HepG2 (cell line): Measurements from ENCODE around the gene MAGIX. TPM values are rescaled to one million over a fixed set of nuclear protein-coding genes. Genes with fewer than 3 reads are reported as not detected.

Experiments used
- ATF7 ChIP-seq, 2 experiments: fragments of 450-650 bp in 1 of 2; sonication (generic) in 1 of 2; formaldehyde crosslinking in 1 of 2; IDR thresholded peaks; 2 replicates each; pipeline versions ENCODE4 v1.4.0 to v1.6.1; 2016 to 2020; ENCODE audit warnings: antibody characterized with exemption in 1 of 2, mild to moderate bottlenecking in 1 of 2, missing genetic modification reagents in 1 of 2
- BATF2 ChIP-seq: sonication (generic); formaldehyde crosslinking; IDR thresholded peaks from 2 replicates; pipeline ENCODE4 v1.8.0; 2022; ENCODE audit warnings: mild to moderate bottlenecking, missing genetic modification reagents, moderate library complexity
- CC2D1A ChIP-seq: sonication (generic); formaldehyde crosslinking; IDR thresholded peaks from 2 replicates; pipeline ENCODE4 v1.8.1; 2023; ENCODE audit warnings: mild to moderate bottlenecking, missing genetic modification reagents
- FOXO1 ChIP-seq: sonication (generic); formaldehyde crosslinking; IDR thresholded peaks from 2 replicates; pipeline ENCODE4 v1.4.0; 2020; ENCODE audit warnings: missing genetic modification reagents
- LRRFIP1 ChIP-seq: sonication (generic); formaldehyde crosslinking; conservative IDR thresholded peaks from 2 replicates; pipeline ENCODE4 v1.4.0; 2020; ENCODE audit warnings: missing genetic modification reagents
- NCOA2 ChIP-seq: sonication (generic); formaldehyde crosslinking; IDR thresholded peaks from 2 replicates; pipeline ENCODE4 v1.8.0; 2022; ENCODE audit warnings: inconsistent platforms
- NR2F1 ChIP-seq, 2 experiments: fragments of 450-650 bp in 1 of 2; formaldehyde crosslinking in 1 of 2; IDR thresholded peaks; 2 replicates each; pipeline versions ENCODE4 v1.5.0 to v1.6.1; 2016 to 2020; ENCODE audit warnings: mild to moderate bottlenecking in 1 of 2, missing compliant biosample characterization in 1 of 2, missing genetic modification reagents in 1 of 2, moderate library complexity in 1 of 2
- RAD51 ChIP-seq: fragments of 450-650 bp; IDR thresholded peaks from 2 replicates; pipeline ENCODE4 v1.6.1; 2016; ENCODE audit warnings: borderline replicate concordance
- TARDBP ChIP-seq: sonication (generic); formaldehyde crosslinking; IDR thresholded peaks from 2 replicates; pipeline ENCODE4 v1.8.0; 2022; ENCODE audit warnings: mild to moderate bottlenecking, missing genetic modification reagents
- ZNF44 ChIP-seq: sonication (generic); formaldehyde crosslinking; IDR thresholded peaks from 2 replicates; pipeline ENCODE4 v1.5.1; 2020; ENCODE audit warnings: mild to moderate bottlenecking, missing genetic modification reagents
- ZNF703 ChIP-seq: sonication (generic); formaldehyde crosslinking; IDR thresholded peaks from 2 replicates; pipeline ENCODE4 v1.5.1; 2020; ENCODE audit warnings: missing genetic modification reagents, mild to moderate bottlenecking, moderate library complexity, borderline replicate concordance
- polyA plus RNA-seq, 8 experiments: library from polyadenylated mRNA; depleted of rRNA in 3 of 8; stranded (reverse) in 7 of 8; unstranded in 1 of 8; fragments of >200 nt; fragmentation: Illumina TruSeq in 4 of 8; extraction: Trizol in 4 of 8; gene quantifications; 2 replicates each; pipeline versions ENCODE4 v1.2.1 to v1.2.3, GENCODE V29; 2011 to 2016; ENCODE audit warnings: low read depth in 4 of 8, missing spikeins in 1 of 8, mixed read lengths in 1 of 8; ENCODE audit not compliant: insufficient read depth in 1 of 8
- total RNA-seq, 5 experiments: library from RNA; depleted of rRNA; stranded (reverse); fragments of >200 nt; fragmentation: Illumina TruSeq; extraction: Trizol; gene quantifications; 2 replicates each; pipeline ENCODE4 v1.2.3, GENCODE V29; 2016; ENCODE audit warnings: low read depth in 1 of 5
- TF ChIP-seq, protein P1 (sequence below): sonication (generic); formaldehyde crosslinking; IDR thresholded peaks from 2 replicates; pipeline ENCODE4 v1.4.0; 2020; ENCODE audit warnings: missing genetic modification reagents
- TF ChIP-seq, protein P2 (sequence below): sonication (generic); formaldehyde crosslinking; IDR thresholded peaks from 2 replicates; pipeline ENCODE4 v1.4.0; 2020; ENCODE audit warnings: mild to moderate bottlenecking, missing genetic modification reagents
- TF ChIP-seq, protein P3 (sequence below): sonication (generic); formaldehyde crosslinking; IDR thresholded peaks from 2 replicates; pipeline ENCODE4 v1.4.0; 2020; ENCODE audit warnings: missing genetic modification reagents

MAGIX gene
- total and polyA plus RNA-seq, 2 of the 13 experiments (the other 11 are each of a cell fraction or from before 2014, with no cell fraction given), result 0.63 to 1.2 TPM

DNA sequence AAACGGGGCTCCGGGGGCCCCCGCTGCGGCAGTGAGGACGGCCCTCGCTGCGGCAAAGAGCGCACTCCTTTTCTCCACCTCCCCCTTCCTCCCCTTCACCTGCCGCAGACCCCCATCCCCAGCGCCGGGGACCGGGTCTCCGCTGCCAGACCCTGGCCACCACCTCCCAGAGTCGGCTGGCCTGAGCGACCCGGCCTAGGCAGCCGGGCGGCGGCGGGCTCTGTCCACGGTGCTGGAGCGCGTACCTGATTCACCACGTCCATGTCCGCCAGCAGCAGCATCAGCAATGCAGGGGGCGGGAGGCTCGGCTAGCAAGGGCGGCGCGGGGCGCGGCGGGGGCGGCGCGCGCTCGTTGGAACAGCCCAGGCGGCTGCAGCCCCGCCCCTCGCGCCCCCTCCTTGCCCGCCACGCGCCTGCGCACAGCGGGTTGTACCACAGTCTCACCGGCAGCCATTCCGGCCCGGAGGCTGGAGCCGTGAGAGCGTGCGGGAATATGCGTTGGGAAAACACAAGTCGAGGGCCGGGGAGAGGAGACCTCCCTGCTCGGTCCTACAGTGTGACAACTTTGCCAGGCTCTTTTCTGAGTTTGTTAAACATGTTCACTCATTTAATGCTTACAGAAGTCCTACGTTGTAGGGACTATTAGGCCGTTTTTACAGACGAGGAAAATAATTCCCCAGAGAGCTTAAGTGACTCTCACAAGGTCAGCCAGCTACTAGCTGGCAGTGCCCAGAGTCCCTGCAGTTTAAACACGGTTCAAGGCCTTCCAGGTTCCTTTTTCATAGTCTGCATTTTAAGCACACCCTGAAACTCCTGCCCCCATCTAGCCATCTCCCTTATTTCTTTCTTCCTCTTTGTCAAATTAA lies 37.6 kb downstream of the MAGIX start, which contains the start of gene SYP (continued):
- TF ChIP-seq, protein P1, sequence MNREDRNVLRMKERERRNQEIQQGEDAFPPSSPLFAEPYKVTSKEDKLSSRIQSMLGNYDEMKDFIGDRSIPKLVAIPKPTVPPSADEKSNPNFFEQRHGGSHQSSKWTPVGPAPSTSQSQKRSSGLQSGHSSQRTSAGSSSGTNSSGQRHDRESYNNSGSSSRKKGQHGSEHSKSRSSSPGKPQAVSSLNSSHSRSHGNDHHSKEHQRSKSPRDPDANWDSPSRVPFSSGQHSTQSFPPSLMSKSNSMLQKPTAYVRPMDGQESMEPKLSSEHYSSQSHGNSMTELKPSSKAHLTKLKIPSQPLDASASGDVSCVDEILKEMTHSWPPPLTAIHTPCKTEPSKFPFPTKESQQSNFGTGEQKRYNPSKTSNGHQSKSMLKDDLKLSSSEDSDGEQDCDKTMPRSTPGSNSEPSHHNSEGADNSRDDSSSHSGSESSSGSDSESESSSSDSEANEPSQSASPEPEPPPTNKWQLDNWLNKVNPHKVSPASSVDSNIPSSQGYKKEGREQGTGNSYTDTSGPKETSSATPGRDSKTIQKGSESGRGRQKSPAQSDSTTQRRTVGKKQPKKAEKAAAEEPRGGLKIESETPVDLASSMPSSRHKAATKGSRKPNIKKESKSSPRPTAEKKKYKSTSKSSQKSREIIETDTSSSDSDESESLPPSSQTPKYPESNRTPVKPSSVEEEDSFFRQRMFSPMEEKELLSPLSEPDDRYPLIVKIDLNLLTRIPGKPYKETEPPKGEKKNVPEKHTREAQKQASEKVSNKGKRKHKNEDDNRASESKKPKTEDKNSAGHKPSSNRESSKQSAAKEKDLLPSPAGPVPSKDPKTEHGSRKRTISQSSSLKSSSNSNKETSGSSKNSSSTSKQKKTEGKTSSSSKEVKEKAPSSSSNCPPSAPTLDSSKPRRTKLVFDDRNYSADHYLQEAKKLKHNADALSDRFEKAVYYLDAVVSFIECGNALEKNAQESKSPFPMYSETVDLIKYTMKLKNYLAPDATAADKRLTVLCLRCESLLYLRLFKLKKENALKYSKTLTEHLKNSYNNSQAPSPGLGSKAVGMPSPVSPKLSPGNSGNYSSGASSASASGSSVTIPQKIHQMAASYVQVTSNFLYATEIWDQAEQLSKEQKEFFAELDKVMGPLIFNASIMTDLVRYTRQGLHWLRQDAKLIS (CRISPR knock-in tag), result no peak
- peak; percentile 54; the same call in 1 of the 2 replicates for TF ChIP-seq NCOA2
- no peak for TF ChIP-seq ZNF703 (CRISPR knock-in tag)
- TF ChIP-seq BATF2 (CRISPR knock-in tag), result 0 out of 2 replicates have a peak, but pooled peaks have one; percentile 31
- TF ChIP-seq CC2D1A, result no peak
- no peak for TF ChIP-seq ATF7 (IDR thresholded peaks at IDR 0.05)
- 0 out of 2 replicates have a peak, but pooled peaks have one; percentile 39 for TF ChIP-seq ATF7 (CRISPR knock-in tag; IDR thresholded peaks at IDR 0.05)
- TF ChIP-seq NR2F1 (CRISPR knock-in tag; IDR thresholded peaks at IDR 0.05), result no peak
- TF ChIP-seq ZNF44 (CRISPR knock-in tag), result no peak
- TF ChIP-seq, protein P2, sequence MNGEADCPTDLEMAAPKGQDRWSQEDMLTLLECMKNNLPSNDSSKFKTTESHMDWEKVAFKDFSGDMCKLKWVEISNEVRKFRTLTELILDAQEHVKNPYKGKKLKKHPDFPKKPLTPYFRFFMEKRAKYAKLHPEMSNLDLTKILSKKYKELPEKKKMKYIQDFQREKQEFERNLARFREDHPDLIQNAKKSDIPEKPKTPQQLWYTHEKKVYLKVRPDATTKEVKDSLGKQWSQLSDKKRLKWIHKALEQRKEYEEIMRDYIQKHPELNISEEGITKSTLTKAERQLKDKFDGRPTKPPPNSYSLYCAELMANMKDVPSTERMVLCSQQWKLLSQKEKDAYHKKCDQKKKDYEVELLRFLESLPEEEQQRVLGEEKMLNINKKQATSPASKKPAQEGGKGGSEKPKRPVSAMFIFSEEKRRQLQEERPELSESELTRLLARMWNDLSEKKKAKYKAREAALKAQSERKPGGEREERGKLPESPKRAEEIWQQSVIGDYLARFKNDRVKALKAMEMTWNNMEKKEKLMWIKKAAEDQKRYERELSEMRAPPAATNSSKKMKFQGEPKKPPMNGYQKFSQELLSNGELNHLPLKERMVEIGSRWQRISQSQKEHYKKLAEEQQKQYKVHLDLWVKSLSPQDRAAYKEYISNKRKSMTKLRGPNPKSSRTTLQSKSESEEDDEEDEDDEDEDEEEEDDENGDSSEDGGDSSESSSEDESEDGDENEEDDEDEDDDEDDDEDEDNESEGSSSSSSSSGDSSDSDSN, result peak; percentile 78
- TF ChIP-seq LRRFIP1 (CRISPR knock-in tag), result 0 out of 2 replicates have a peak, but pooled peaks have one; percentile 47
- peak; percentile 77 for TF ChIP-seq FOXO1
- peak; percentile 65; the same call in 1 of the 2 replicates for TF ChIP-seq TARDBP (CRISPR knock-in tag)
- TF ChIP-seq, protein P3, sequence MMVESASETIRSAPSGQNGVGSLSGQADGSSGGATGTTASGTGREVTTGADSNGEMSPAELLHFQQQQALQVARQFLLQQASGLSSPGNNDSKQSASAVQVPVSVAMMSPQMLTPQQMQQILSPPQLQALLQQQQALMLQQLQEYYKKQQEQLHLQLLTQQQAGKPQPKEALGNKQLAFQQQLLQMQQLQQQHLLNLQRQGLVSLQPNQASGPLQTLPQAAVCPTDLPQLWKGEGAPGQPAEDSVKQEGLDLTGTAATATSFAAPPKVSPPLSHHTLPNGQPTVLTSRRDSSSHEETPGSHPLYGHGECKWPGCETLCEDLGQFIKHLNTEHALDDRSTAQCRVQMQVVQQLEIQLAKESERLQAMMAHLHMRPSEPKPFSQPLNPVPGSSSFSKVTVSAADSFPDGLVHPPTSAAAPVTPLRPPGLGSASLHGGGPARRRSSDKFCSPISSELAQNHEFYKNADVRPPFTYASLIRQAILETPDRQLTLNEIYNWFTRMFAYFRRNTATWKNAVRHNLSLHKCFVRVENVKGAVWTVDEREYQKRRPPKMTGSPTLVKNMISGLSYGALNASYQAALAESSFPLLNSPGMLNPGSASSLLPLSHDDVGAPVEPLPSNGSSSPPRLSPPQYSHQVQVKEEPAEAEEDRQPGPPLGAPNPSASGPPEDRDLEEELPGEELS (CRISPR knock-in tag), result peak; percentile 40; the same call in 1 of the 2 replicates
- no peak for TF ChIP-seq RAD51
